B cell (primary cell): ENCODE results near the gene PLXNA1. TPM values are rescaled to one million over a fixed set of nuclear protein-coding genes. Genes with fewer than 3 reads are reported as not detected.

ENCODE experiments used
- ATAC-seq: fragments of 200-7000 bp; cut with Tn5 transposase; one replicate; pipeline ENCODE4 v1.10.0; 2021; ENCODE audit warnings: low read depth, mild to moderate bottlenecking, moderate number of reproducible peaks, moderate library complexity
- CTCF ChIA-PET: fragments of 350-600 bp; sonication (Branson Sonifier 250); formaldehyde crosslinking; loops from one replicate; lab custom pipeline; 2021; ENCODE audit warnings: antibody characterized with exemption, inconsistent platforms; lab: Charles Lee
- POLR2A ChIA-PET: fragments of 350-600 bp; sonication (Branson Sonifier 250); formaldehyde crosslinking; loops from one replicate; lab custom pipeline; 2021; ENCODE audit warnings: antibody characterized with exemption; lab: Charles Lee
- DNase-seq: peaks from one replicate; pipeline ENCODE4 v3.0.0; 2013
- H2AFZ ChIP-seq: 2 replicates; pipeline ENCODE4 v1.6.1; 2012; ENCODE audit warnings: mild to moderate bottlenecking, low read depth, low read length; ENCODE audit not compliant: insufficient read depth, poor library complexity, severe bottlenecking
- H3K27ac ChIP-seq, 2 donors: 1 replicate in 1 of 2; 2 replicates in 1 of 2; pipeline ENCODE4 v1.5.1; 2012 to 2013; ENCODE audit warnings: low read length in 2 of 2, mild to moderate bottlenecking in 2 of 2, moderate library complexity in 1 of 2
- H3K27me3 ChIP-seq, 4 experiments: fragments of 200-600 bp in 1 of 4; sonication (generic) in 1 of 4; replicated peaks in 1 of 4; 1 replicate in 2 of 4; 2 replicates in 2 of 4; pipeline versions ENCODE4 v1.6.1 to v1.7.0; 2013 to 2016; ENCODE audit warnings: low read length in 3 of 4, mild to moderate bottlenecking in 2 of 4, mixed read lengths in 1 of 4, moderate library complexity in 1 of 4; ENCODE audit not compliant: insufficient read depth in 4 of 4, control insufficient read depth in 3 of 4; ENCODE audit errors: control extremely low read depth in 1 of 4
- H3K36me3 ChIP-seq, 2 experiments: replicated peaks in 1 of 2; 1 replicate in 1 of 2; 2 replicates in 1 of 2; pipeline versions ENCODE4 v1.6.1 to v1.7.1; 2013; ENCODE audit warnings: low read length in 1 of 2; ENCODE audit not compliant: insufficient read depth in 2 of 2, control insufficient read depth in 1 of 2; ENCODE audit errors: control extremely low read depth in 1 of 2, extremely low read depth in 1 of 2
- H3K4me1 ChIP-seq, 2 donors: fragments of 200-600 bp in 1 of 2; sonication (generic) in 1 of 2; 1 replicate in 1 of 2; 2 replicates in 1 of 2; pipeline versions ENCODE4 v1.5.1 to v1.6.1; 2013 to 2017; ENCODE audit warnings: low read length in 2 of 2; ENCODE audit not compliant: control insufficient read depth in 2 of 2, insufficient read depth in 2 of 2
- H3K4me2 ChIP-seq: replicated peaks from 2 replicates; pipeline ENCODE3; 2012; ENCODE audit warnings: mild to moderate bottlenecking, low read depth, low read length; ENCODE audit not compliant: poor library complexity, severe bottlenecking
- H3K4me3 ChIP-seq, 5 experiments: fragments of 200-600 bp in 1 of 5; sonication (generic) in 1 of 5; 1 replicate in 3 of 5; 2 replicates in 2 of 5; pipeline versions ENCODE4 v1.5.1 to v1.7.0; 2011 to 2016; ENCODE audit warnings: low read length in 4 of 5, mild to moderate bottlenecking in 4 of 5, low read depth in 2 of 5, control low read depth in 1 of 5, moderate library complexity in 1 of 5; ENCODE audit not compliant: insufficient read depth in 1 of 5; ENCODE audit errors: control extremely low read depth in 1 of 5, extremely low read depth in 1 of 5
- H3K79me2 ChIP-seq: fragments of 200-600 bp; sonication (generic); one replicate; pipeline ENCODE4 v1.6.0; 2016; ENCODE audit warnings: low read length; ENCODE audit not compliant: control insufficient read depth, insufficient read depth
- H3K9ac ChIP-seq: fragments of 200-600 bp; sonication (generic); 2 replicates; pipeline ENCODE4 v1.6.1; 2017; ENCODE audit warnings: mild to moderate bottlenecking, low read length, moderate library complexity
- H3K9me3 ChIP-seq, 3 donors: one replicate each; pipeline versions ENCODE4 v1.6.1 to v1.7.1; 2013; ENCODE audit warnings: low read length in 2 of 3; ENCODE audit not compliant: control insufficient read depth in 2 of 3, insufficient read depth in 1 of 3; ENCODE audit errors: control extremely low read depth in 1 of 3
- H4K20me1 ChIP-seq: 2 replicates; pipeline ENCODE4 v1.6.0; 2012; ENCODE audit warnings: mild to moderate bottlenecking, low read length; ENCODE audit not compliant: insufficient read depth, control insufficient read depth, poor library complexity, severe bottlenecking
- H3K27ac Mint-ChIP-seq: one replicate; pipeline ENCODE4 v1.8.0; 2021; ENCODE audit warnings: mixed read lengths
- H3K27me3 Mint-ChIP-seq: one replicate; pipeline ENCODE4 v1.8.0; 2021; ENCODE audit warnings: mixed read lengths
- H3K4me1 Mint-ChIP-seq: one replicate; pipeline ENCODE4 v1.8.0; 2021; ENCODE audit warnings: mixed read lengths
- H3K4me3 Mint-ChIP-seq: one replicate; pipeline ENCODE4 v1.8.0; 2021; ENCODE audit warnings: mixed read lengths
- H3K9me3 Mint-ChIP-seq: one replicate; pipeline ENCODE4 v1.8.0; 2022; ENCODE audit warnings: mixed read lengths; ENCODE audit not compliant: insufficient read depth
- CTCF ChIP-seq: fragments of 200-600 bp; IDR thresholded peaks from one replicate; pipeline ENCODE4 v1.8.0; 2022; ENCODE audit warnings: antibody characterized with exemption, mild to moderate bottlenecking
- EZH2 ChIP-seq: IDR thresholded peaks from 2 replicates; pipeline ENCODE4 v1.6.1; 2012; ENCODE audit warnings: borderline replicate concordance, low read depth, mild to moderate bottlenecking, moderate library complexity, low read length; ENCODE audit not compliant: insufficient read depth, poor library complexity, severe bottlenecking
- WGBS: methylation state at CpG from one replicate; pipeline ENCODE4 v1.1.5; 2013; ENCODE audit warnings: missing lambda C conversion rate; ENCODE audit not compliant: insufficient coverage; 5-methylcytosine and 5-hydroxymethylcytosine counted together
- intact Hi-C: fragments of 100-400 bp; cut with micrococcal nuclease; formaldehyde crosslinking; loops from one replicate; pipeline ENCODE4 v1.10.0; 2022
- polyA plus RNA-seq: library from polyadenylated mRNA; depleted of rRNA; stranded (reverse); fragments of >200 nt; gene quantifications from 2 replicates; pipeline ENCODE4 v1.2.3, GENCODE V29; 2012
- total RNA-seq, 2 donors: library from RNA; stranded (reverse); fragments of 120-200 nt in 1 of 2; gene quantifications; 1 replicate in 1 of 2; 2 replicates in 1 of 2; pipeline versions ENCODE4 v1.2.3 to v1.2.4, GENCODE V29; 2013 to 2022

The PLXNA1 gene
- total and polyA plus RNA-seq, 2 donors (not counting 1 experiment from before 2014, with no cell fraction given): 6.7 to 22.3 TPM

GRCh38 chr3:127009531-127009930 lies 26.6 kb downstream of the PLXNA1 start:
- Mint-ChIP-seq H3K9me3 (no peaks in the 10 kb centered on the region), H3K4me3 (no peak overlapping the region), H3K27ac (no peak overlapping the region), H3K27me3 (no peaks in the 10 kb centered on the region), H3K4me1 (peaks cover 1% of the 10 kb centered on the region)
- Histone ChIP-seq H3K9me3 (peaks cover 0 to 4% (median 0%) of the 10 kb centered on the region in 3 donors), H3K27ac (no peak overlapping the region), H3K4me2 (no peak overlapping the region), H3K79me2 (no peaks in the 10 kb centered on the region), H3K4me1 (no peaks in the 10 kb centered on the region), H4K20me1 (no peaks in the 10 kb centered on the region), H3K4me3 (no peak overlapping the region), H3K36me3 (no peaks in the 10 kb centered on the region), H3K9ac (no peak overlapping the region), H3K27me3 (no peaks in the 10 kb centered on the region), H2AFZ (no peak overlapping the region)
- intact Hi-C loops: no loop called here
- DNase-seq: no peak
- POLR2A ChIA-PET: no interaction called here
- 97% methylated on average over 10 of the region's 10 CpGs for WGBS
- no peak for ATAC-seq
- CTCF ChIA-PET: interaction anchor here (0.6 kb wide), 1 partner anchor 109 kb away, joined by 3 read pairs; no protein-coding TSS in a partner anchor
- no peak for TF ChIP-seq CTCF
- no peak for TF ChIP-seq EZH2

GRCh38 chr3:127011270-127011992 lies 28.5 kb downstream of the PLXNA1 start:
- Histone ChIP-seq H3K9ac (no peak overlapping the region), H3K4me1 (no peaks in the 10 kb centered on the region), H2AFZ (no peak overlapping the region), H3K27ac (no peak overlapping the region), H3K9me3 (peaks cover 0 to 4% (median 0%) of the 10 kb centered on the region in 3 donors), H3K4me3 (no peak overlapping the region), H3K27me3 (no peaks in the 10 kb centered on the region), H3K79me2 (no peaks in the 10 kb centered on the region), H3K4me2 (no peak overlapping the region), H3K36me3 (no peaks in the 10 kb centered on the region), H4K20me1 (no peaks in the 10 kb centered on the region)
- ChIA-PET CTCF (no interaction called here), POLR2A (no interaction called here)
- Mint-ChIP-seq H3K27me3 (no peaks in the 10 kb centered on the region), H3K9me3 (no peaks in the 10 kb centered on the region), H3K27ac (no peak overlapping the region), H3K4me1 (peaks cover 5% of the 10 kb centered on the region), H3K4me3 (no peak overlapping the region)
- 93% methylated on average over 8 of the region's 8 CpGs for WGBS
- no peak for DNase-seq
- TF ChIP-seq EZH2 (no peak), CTCF (no peak)
- intact Hi-C loops: no loop called here
- ATAC-seq: no peak
